NCI-H1092 (cell line): ENCODE data around the gene PCLO.

Source experiments
- DNase-seq: peaks from one replicate; lab custom pipeline; 2025; lab: John Stamatoyannopoulos, UW

PCLO gene, protein sequence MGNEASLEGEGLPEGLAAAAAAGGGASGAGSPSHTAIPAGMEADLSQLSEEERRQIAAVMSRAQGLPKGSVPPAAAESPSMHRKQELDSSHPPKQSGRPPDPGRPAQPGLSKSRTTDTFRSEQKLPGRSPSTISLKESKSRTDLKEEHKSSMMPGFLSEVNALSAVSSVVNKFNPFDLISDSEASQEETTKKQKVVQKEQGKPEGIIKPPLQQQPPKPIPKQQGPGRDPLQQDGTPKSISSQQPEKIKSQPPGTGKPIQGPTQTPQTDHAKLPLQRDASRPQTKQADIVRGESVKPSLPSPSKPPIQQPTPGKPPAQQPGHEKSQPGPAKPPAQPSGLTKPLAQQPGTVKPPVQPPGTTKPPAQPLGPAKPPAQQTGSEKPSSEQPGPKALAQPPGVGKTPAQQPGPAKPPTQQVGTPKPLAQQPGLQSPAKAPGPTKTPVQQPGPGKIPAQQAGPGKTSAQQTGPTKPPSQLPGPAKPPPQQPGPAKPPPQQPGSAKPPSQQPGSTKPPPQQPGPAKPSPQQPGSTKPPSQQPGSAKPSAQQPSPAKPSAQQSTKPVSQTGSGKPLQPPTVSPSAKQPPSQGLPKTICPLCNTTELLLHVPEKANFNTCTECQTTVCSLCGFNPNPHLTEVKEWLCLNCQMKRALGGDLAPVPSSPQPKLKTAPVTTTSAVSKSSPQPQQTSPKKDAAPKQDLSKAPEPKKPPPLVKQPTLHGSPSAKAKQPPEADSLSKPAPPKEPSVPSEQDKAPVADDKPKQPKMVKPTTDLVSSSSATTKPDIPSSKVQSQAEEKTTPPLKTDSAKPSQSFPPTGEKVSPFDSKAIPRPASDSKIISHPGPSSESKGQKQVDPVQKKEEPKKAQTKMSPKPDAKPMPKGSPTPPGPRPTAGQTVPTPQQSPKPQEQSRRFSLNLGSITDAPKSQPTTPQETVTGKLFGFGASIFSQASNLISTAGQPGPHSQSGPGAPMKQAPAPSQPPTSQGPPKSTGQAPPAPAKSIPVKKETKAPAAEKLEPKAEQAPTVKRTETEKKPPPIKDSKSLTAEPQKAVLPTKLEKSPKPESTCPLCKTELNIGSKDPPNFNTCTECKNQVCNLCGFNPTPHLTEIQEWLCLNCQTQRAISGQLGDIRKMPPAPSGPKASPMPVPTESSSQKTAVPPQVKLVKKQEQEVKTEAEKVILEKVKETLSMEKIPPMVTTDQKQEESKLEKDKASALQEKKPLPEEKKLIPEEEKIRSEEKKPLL (N-terminal part only)

DNA sequence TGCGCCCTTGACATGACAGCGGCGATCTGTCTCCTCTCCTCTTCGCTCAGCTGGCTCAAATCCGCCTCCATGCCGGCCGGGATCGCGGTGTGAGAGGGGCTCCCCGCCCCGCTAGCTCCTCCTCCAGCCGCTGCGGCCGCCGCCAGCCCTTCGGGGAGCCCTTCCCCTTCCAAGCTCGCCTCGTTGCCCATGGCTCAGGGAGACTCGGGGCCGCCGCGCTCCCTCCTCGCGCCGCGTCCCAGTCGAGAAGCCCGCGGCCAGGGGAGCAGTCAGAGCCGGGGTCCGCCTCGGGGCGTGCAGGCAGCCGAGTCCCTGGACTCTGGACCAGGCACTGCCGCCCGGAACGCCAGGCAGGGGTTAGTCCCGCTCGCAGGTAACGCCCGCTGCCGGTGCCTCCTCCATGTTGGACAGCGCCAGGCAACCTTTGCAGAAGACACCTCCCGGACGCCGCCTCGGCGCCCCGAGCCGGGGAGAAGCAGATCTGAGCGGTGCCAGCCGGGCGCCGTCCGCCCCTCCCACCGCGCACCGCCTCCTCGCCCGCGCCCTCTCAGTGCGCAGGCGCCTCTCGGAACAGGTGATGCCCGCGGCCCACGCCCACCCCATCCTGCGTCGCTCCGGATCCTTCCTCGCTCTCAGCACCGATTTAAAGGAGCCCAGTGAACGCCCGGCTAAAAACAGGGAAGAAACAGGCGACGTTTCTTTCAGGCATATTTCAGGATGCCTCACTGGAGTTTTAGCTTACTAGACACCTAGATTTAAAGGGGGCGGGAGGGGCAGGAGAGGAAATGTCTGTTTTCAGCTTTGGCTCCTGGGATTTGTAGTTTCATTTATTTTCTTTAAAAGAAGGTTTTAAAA, at the start of gene PCLO:
PCLO (minus strand) TSS at position 483 of the 855 bp plus-strand sequence; CDS start at position 191, 292 bp downstream.
- peak; percentile 95 for DNase-seq

- no peak for DNase-seq
These were observed 49.0 kb upstream of the PCLO start for GRCh38 chr7:83211685-83212084.

DNA sequence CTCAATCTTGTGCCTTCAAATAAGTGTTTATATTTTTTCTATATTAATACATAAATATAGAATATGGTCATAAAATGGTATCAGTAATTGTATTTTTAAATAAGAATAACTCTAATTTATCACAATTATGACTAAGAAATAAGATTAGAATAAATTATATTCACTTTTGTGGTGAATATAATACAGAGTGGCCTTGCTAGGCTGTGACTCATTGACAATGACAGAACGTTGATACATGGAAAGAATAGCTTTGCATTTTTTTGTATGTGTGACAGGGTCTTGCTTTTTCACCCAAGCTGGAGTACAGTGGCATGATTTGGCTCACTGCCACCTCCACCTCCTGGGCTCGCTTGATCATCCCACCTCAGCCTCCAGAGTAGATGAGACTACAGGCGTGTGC, 47.8 kb upstream of the PCLO start:
- no peak for DNase-seq

DNA sequence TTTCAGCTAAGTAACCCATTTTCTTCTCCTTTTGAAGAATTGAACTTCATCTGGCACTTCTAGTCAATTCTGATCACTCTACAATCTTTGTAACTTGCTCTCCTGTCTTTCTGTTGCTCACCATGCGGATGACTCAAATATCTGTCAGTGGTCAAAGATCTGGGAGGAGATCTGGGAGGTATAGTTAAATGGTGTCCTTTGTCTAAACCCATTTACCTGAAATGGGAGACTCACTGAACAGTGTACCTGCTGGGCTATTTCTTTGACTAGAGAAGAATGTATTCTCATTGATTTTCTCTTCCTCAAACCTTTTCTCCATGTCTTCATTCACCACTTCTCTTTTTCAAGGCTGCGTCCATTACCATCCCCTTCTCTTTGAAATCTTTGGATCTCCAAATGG, 42.0 kb upstream of the PCLO start:
- no peak for DNase-seq

DNA sequence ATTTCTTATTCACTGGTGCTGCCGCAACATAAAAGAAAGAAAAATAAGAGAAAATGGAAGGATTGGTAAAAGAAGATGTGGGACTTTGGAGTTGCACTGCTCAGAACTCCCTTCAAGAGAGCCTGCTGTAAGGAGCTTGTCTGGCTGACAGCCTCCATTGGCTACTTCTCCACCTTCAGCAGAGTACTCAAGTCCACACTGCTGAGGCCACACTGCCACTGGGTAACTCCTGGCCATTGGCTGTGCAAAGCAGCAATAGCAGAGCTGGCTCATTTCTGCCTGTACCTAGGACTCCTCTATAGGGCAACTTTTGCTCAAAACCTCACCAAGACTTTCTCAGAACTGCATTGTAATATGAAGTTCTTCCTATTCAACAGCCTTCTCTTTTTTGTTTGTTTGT, 38.7 kb upstream of the PCLO start:
- DNase-seq: no peak

- DNase-seq: no peak
These were observed 28.1 kb upstream of the PCLO start for GRCh38 chr7:83190659-83191389.

- DNase-seq: no peak
These were observed 16.1 kb upstream of the PCLO start for GRCh38 chr7:83178796-83179195.

GRCh38 chr7:83178066-83178465, 15.4 kb upstream of the PCLO start:
- DNase-seq: no peak

DNA sequence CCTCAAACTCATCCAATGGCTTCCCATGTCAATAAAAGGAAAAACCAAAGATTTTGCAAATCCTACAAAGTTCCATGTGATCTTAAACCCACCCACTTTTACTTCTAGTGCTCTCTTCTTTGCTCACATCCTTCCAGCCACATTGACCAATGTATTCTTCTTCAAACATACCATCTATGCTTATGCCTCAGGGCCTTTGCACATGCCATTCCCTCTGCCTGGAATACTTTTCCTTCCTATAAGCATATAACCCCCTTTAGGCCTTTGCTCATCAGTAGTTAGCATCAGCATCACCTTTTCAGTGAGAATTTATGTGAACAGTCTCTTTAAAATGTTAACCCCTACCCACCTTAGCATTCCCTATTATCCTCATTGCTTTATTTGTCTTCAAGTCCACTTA, 11.0 kb upstream of the PCLO start:
- DNase-seq: no peak

DNA sequence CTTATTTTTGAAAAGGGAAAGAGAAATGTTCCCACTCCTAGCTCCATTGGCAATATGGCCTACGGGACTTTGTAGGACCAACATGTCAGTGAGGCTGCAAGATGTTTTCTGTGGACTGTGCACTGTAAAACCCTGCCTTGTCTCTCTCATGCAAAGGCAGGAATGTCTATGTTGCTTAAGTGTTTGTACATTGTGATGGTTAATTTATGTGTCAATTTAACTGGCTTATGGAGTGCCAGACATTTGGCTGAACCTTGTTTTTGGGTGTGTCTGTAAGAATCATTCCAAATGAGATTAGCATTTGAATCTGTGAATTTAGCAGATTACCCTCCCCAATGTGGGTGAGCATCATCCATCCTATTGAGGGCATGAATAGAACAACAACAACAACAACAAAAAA, 4.1 kb upstream of the PCLO start:
- no peak for DNase-seq

DNA sequence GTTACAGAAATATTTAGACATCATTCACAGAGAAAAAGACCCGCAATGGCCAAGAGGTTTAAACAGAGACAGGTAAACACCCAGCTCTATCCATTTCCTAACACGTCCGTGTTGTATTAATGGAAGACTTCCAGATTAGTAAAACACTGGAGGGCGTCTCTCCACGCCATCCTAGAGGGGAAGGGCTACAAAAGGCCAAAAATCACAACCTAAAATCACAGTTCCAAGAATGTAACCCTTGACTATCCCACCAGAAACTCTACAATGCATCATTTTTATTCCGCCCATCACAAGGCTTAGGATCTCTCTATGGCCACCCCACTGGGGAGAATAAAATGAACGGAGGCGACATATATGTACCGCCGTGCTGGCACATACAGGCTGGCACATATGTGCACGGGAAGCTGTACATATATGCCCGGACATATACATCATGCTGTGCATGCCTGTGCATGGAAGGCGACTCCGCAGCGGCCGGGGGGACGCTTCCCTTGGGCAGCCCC, 734 bp downstream of the PCLO start:
- no peak for DNase-seq

DNA sequence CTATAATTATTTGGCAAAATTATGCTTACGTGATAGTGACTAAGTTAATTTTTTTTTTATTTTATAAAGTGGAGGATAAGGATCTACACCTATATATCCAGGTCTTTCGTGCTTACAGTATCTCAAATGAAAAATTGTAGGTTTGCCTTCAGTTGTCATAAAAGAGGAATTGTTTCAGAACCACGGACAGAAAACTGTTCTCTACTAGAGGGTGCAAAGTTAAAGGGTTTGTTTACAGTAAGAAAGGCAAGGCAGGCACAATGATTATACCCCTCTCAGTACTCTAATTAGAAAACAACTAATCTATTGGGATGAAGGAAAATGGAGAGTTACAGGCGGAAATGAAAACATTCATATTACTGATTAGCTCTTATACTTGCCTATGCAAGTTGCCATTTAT, 1.5 kb downstream of the PCLO start:
- no peak for DNase-seq

GRCh38 chr7:83159731-83160130, 3.0 kb downstream of the PCLO start:
- no peak for DNase-seq

GRCh38 chr7:83156006-83156405, 6.7 kb downstream of the PCLO start:
- no peak for DNase-seq

GRCh38 chr7:83155407-83155806, 7.3 kb downstream of the PCLO start:
- no peak for DNase-seq

DNA sequence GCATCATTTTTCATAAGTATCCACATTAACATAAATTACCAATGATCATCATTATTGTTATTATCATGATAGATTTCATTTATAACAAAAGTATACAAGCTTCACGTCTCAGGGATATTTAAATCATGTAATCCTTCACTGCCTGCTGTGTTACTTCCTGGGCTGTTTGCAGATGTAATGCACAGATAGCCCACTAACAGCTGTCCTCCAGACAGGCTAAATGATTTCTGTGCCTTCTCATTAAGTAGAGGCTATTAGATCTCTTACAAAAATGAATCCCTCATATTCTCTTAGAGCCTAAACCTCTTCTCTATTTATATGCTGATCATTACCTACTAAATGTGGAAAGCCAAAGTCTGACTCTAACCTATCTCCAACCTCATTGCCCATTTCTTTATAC, 9.3 kb downstream of the PCLO start:
- DNase-seq: no peak

DNA sequence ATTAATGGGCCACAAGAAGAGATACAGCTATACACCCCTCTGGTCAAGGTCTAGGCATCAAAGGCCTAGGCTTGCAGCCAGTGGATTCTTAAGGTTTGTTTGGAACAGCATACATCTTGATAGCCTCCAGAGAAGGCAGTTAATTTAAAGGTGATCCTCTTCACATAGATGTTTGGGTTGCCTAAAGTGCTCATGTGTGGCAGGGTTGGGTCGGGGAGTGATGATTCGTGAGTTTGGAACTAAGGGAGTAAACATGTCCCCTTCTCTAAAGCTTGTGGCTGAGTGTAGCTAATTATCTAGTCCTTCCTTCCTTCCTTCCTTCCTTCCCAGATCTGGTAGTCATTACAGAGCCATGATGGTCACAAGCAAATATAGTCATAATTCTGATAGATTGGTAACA, 12.4 kb downstream of the PCLO start:
- DNase-seq: no peak

DNA sequence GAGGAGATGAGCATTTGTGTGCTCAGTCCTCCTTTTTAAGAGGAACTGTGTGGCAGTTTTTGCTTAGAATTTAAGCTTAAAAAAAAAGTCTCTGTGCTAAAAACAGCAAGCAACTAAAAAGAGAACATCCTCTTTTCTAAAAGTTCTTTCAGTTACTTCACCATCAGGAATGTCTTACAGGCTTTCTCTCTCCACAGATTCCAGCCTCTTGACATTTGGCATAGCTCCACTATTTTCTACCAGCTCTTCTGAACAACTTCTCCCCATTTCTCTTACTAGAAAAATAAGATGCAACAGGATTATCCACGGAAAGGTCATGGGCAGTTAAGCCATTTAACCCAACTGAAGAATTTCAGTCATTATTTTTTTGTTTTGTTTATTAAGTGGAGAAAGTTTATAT, 13.2 kb downstream of the PCLO start:
- DNase-seq: no peak

- DNase-seq: no peak
These were observed 13.9 kb downstream of the PCLO start for GRCh38 chr7:83148776-83149175.

- no peak for DNase-seq
These were observed 19.6 kb downstream of the PCLO start for GRCh38 chr7:83143107-83143506.

GRCh38 chr7:83142365-83142764, 20.3 kb downstream of the PCLO start:
- no peak for DNase-seq
